ENCODE measurements around the gene CEP170B.

DNA sequence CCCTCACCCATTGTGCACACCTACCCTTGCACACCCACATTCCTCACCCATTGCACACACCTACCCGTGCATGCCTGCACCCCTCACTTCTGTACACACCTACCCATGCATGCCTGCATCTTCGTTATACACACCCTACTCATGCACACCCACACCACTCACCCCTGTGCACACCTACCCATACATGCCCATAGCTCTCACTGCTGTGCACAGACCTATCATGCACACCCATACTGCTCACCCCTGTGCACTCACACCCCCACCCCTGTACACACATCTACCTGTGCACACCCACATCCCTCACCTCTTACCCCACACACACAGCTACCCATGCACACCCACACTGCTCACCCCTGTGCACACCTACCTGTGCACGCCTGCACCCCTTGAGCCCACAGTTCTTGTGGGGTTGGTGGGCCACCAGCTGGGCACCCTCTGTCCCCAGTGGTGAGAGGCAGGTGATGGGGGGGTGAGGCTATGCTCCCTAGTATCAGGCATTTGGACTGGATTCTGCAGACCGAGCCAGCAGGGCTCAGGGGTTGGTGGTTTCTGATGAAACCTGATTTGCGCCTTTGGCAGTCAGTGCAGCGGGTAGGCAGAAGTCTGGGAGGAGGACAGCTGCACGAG is 15.6 kb downstream of the CEP170B start:
- TF ChIP-seq SUZ12 (IDR thresholded peaks at IDR 0.05; ENCODE audit: extremely low read depth, insufficient read depth, insufficient read length) (no peak), YY1 (IDR thresholded peaks at IDR 0.05; ENCODE audit: insufficient read depth, insufficient read length) (no peak), ZNF274 (IDR thresholded peaks at IDR 0.05; ENCODE audit: low read depth, low read length) (no peak)
